Activated B cell treated with CpG ODN at 0.5 μM for 24 hours (primary cell): Measurements from ENCODE around the gene TNRC6B. TPM values are rescaled to one million over a fixed set of nuclear protein-coding genes. Genes with fewer than 3 reads are reported as not detected.

ENCODE experiments used
- ATAC-seq: fragments of 200-7000 bp; cut with Tn5 transposase; one replicate; pipeline ENCODE4 v1.10.0; 2021; ENCODE audit warnings: low read depth, mild to moderate bottlenecking, moderate library complexity
- CTCF ChIA-PET: fragments of 350-600 bp; sonication (Branson Sonifier 250); formaldehyde crosslinking; loops from one replicate; lab custom pipeline; 2021; ENCODE audit warnings: antibody characterized with exemption; lab: Charles Lee
- POLR2A ChIA-PET: fragments of 350-600 bp; sonication (Branson Sonifier 250); formaldehyde crosslinking; loops from one replicate; lab custom pipeline; 2021; ENCODE audit warnings: antibody characterized with exemption; lab: Charles Lee
- DNase-seq: peaks from one replicate; pipeline ENCODE4 v3.0.0; 2022
- H3K27ac Mint-ChIP-seq: one replicate; pipeline ENCODE4 v1.8.0; 2020; ENCODE audit warnings: mixed read lengths
- H3K27me3 Mint-ChIP-seq: one replicate; pipeline ENCODE4 v1.8.0; 2021; ENCODE audit warnings: mixed read lengths
- H3K36me3 Mint-ChIP-seq: one replicate; pipeline ENCODE4 v1.8.0; 2021; ENCODE audit warnings: low read depth, mixed read lengths
- H3K4me1 Mint-ChIP-seq: one replicate; pipeline ENCODE4 v1.8.0; 2021; ENCODE audit warnings: mixed read lengths
- H3K4me3 Mint-ChIP-seq: one replicate; pipeline ENCODE4 v1.8.0; 2020; ENCODE audit warnings: mild to moderate bottlenecking, mixed read lengths
- H3K9me3 Mint-ChIP-seq: one replicate; pipeline ENCODE4 v1.8.0; 2020; ENCODE audit warnings: mixed read lengths
- CTCF ChIP-seq: fragments of 200-600 bp; IDR thresholded peaks from one replicate; pipeline ENCODE4 v1.8.0; 2022; ENCODE audit warnings: antibody characterized with exemption, mild to moderate bottlenecking
- intact Hi-C: fragments of 100-400 bp; cut with micrococcal nuclease; formaldehyde crosslinking; loops from one replicate; pipeline ENCODE4 v1.15.1; 2024
- total RNA-seq: library from RNA; stranded (reverse); gene quantifications from 2 replicates; pipeline ENCODE4 v1.2.3, GENCODE V29; 2022

The TNRC6B gene
- total RNA-seq, 1 donor from 2014 or later, result 95.2 TPM

GRCh38 chr22:40314041-40314440 is 136.3 kb downstream of the TNRC6B start:
- TF ChIP-seq CTCF, result no peak
- Mint-ChIP-seq H3K27ac (no peak overlapping the region), H3K9me3 (no peaks in the 10 kb centered on the region), H3K36me3 (peaks cover 96% of the 10 kb centered on the region), H3K27me3 (no peaks in the 10 kb centered on the region), H3K4me1 (no peaks in the 10 kb centered on the region), H3K4me3 (no peak overlapping the region)
- intact Hi-C loops, result no loop called here
- POLR2A ChIA-PET, result no interaction called here
- DNase-seq (no peak), ATAC-seq (no peak)
- CTCF ChIA-PET, result no interaction called here

GRCh38 chr22:40320687-40321086 is 143.0 kb downstream of the TNRC6B start:
- no peak overlapping the region for H3K27ac Mint-ChIP-seq
- H3K4me1 Mint-ChIP-seq, result peaks cover 10% of the 10 kb centered on the region
- TF ChIP-seq CTCF, result no peak

GRCh38 chr22:40322021-40322420 is 144.3 kb downstream of the TNRC6B start:
- Mint-ChIP-seq H3K27ac (no peak overlapping the region), H3K4me1 (peaks cover 10% of the 10 kb centered on the region), H3K27me3 (no peaks in the 10 kb centered on the region), H3K9me3 (no peaks in the 10 kb centered on the region), H3K4me3 (no peak overlapping the region), H3K36me3 (peaks cover 82% of the 10 kb centered on the region)
- CTCF ChIA-PET, result interaction anchor here (0.8 kb wide), 1 partner anchor 25 kb away, joined by 4 read pairs; no protein-coding TSS in a partner anchor
- intact Hi-C loops, result no loop called here
- DNase-seq (no peak), ATAC-seq (no peak)
- POLR2A ChIA-PET, result no interaction called here
- TF ChIP-seq CTCF, result no peak

More at GRCh38 chr22:40320687-40321086, 143.0 kb downstream of the TNRC6B start:
- ATAC-seq (no peak), DNase-seq (no peak)
- Mint-ChIP-seq H3K4me3 (no peak overlapping the region), H3K36me3 (peaks cover 88% of the 10 kb centered on the region), H3K9me3 (no peaks in the 10 kb centered on the region), H3K27me3 (no peaks in the 10 kb centered on the region)
- CTCF ChIA-PET, result no interaction called here
- POLR2A ChIA-PET, result no interaction called here
- intact Hi-C loops, result no loop called here

GRCh38 chr22:40322818-40323447 is 145.2 kb downstream of the TNRC6B start:
- Mint-ChIP-seq H3K36me3 (peaks cover 82% of the 10 kb centered on the region), H3K27ac (no peak overlapping the region), H3K27me3 (no peaks in the 10 kb centered on the region), H3K4me1 (peaks cover 10% of the 10 kb centered on the region), H3K4me3 (no peak overlapping the region), H3K9me3 (no peaks in the 10 kb centered on the region)
- intact Hi-C loops, result no loop called here
- no peak for DNase-seq
- POLR2A ChIA-PET, result interaction anchor here (0.6 kb wide), 1 partner anchor 220 kb away, joined by 7 read pairs; no protein-coding TSS in a partner anchor
- CTCF ChIA-PET, result interaction anchor here (0.8 kb wide), 1 partner anchor 24 kb away, joined by 4 read pairs; no protein-coding TSS in a partner anchor
- no peak for ATAC-seq
- TF ChIP-seq CTCF, result no peak

- H3K36me3 Mint-ChIP-seq, result peaks cover 81% of the 10 kb centered on the region
- intact Hi-C loops, result no loop called here
Measured at GRCh38 chr22:40323681-40324171, 146.0 kb downstream of the TNRC6B start.

More at GRCh38 chr22:40323681-40324171, 146.0 kb downstream of the TNRC6B start:
- H3K9me3 Mint-ChIP-seq, result no peaks in the 10 kb centered on the region
- POLR2A ChIA-PET, result interaction anchor here (0.6 kb wide), 1 partner anchor 221 kb away, joined by 7 read pairs; no protein-coding TSS in a partner anchor
- no peak for DNase-seq
- H3K4me1 Mint-ChIP-seq, result peaks cover 10% of the 10 kb centered on the region
- CTCF ChIA-PET, result no interaction called here
- TF ChIP-seq CTCF, result no peak
- H3K27ac Mint-ChIP-seq, result no peak overlapping the region
- H3K27me3 Mint-ChIP-seq, result no peaks in the 10 kb centered on the region
- no peak overlapping the region for H3K4me3 Mint-ChIP-seq
- ATAC-seq, result no peak
